ENCODE measurements around the gene THAP10.
"Not testable (repeated sequence)": the region's sequence is repeated elsewhere in the genome, so short reads cannot be mapped to it uniquely, and the experiment has no call there.

THAP10 gene

DNA sequence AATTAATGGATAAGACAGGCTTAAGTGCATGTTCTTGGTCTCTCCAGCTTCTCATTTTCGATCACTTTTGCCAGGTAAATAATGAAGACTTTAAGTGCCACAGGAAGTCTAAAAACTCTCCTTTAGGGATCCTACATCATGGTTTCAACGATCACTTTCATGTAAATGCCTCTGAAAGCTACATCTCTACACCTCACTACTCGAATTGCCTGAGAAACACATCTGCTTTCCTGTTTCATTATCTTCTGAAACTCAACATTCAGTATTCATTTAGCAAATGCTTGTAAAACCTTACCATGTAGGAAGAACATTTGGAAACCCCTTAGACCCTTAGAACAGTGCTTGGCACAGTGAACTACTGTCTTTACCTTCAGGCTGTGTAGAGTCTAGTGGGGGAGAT is 16.2 kb downstream of the THAP10 start:
- no peak for DNase-seq

- DNase-seq, result no peak
Measured at GRCh38 chr15:70875001-70875782, 17.0 kb downstream of the THAP10 start.

- DNase-seq, result no peak
Measured at GRCh38 chr15:70873232-70874054, 18.8 kb downstream of the THAP10 start.

- DNase-seq, result not testable (repeated sequence)
Measured at GRCh38 chr15:70871490-70871889, 20.7 kb downstream of the THAP10 start.

DNA sequence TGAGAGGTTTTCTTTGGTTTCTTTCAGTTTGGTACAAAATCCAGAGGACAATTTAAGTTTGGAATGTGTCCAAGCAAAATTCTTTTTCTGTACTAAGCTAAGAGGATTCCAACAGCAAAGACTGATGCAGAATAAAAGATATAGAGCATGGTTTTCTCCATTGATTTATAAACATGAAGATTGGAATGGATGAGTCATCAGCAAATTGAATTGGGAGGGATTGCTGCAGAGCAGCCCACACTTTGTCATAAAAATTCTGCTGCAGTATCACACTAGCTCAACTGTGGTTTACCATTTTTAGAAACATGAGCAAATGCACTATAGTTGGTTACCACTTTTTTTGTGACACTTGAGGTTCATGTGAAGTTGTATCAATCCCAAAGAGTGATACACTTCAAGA is 22.2 kb downstream of the THAP10 start:
- DNase-seq, result no peak

GRCh38 chr15:70869346-70869745 is 22.9 kb downstream of the THAP10 start:
- DNase-seq, result no peak

GRCh38 chr15:70867911-70868467 is 24.2 kb downstream of the THAP10 start:
- no peak for DNase-seq

DNA sequence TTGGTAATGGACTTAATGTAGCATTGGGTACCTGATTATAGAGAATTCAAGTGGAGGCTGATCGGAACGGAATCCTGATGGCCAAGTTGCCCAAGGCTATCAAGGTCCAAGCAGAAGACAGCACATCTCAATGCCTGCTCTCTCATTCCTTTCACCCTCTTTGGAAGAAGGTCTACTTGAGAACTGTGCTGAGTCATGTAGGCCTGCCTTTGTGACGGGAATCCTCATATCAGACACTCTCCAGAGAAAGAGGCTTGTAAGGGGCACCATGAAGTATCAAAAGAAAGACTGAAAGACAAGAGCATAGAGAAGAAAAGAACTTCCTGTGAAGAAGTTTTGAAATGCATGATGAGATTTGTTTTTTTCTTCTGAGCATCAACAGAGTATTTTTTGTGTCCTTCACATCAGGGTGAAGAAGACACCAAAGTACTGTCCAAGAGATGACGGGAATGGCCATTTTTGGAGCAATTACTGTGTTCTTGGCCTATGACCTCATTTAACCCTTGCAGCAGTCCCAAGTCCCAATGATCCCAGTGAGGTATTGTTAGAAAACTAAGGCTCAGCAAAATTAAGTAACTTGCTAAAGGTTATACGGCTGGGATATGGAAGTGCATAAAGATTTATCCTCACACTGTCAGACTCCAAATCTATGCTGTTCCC is 25.1 kb downstream of the THAP10 start:
- no peak for DNase-seq

GRCh38 chr15:70863450-70864218 is 28.6 kb downstream of the THAP10 start:
- DNase-seq, result no peak

- DNase-seq, result no peak
Measured at GRCh38 chr15:70859998-70860397, 32.2 kb downstream of the THAP10 start.

- no peak for DNase-seq
Measured at GRCh38 chr15:70859322-70859908, 32.8 kb downstream of the THAP10 start.

GRCh38 chr15:70858614-70859321 is 33.5 kb downstream of the THAP10 start:
- DNase-seq, result not testable (repeated sequence)

GRCh38 chr15:70857562-70858285 is 34.5 kb downstream of the THAP10 start:
- no peak for DNase-seq

- no peak for DNase-seq
Measured at GRCh38 chr15:70856884-70857561, 35.2 kb downstream of the THAP10 start.

DNA sequence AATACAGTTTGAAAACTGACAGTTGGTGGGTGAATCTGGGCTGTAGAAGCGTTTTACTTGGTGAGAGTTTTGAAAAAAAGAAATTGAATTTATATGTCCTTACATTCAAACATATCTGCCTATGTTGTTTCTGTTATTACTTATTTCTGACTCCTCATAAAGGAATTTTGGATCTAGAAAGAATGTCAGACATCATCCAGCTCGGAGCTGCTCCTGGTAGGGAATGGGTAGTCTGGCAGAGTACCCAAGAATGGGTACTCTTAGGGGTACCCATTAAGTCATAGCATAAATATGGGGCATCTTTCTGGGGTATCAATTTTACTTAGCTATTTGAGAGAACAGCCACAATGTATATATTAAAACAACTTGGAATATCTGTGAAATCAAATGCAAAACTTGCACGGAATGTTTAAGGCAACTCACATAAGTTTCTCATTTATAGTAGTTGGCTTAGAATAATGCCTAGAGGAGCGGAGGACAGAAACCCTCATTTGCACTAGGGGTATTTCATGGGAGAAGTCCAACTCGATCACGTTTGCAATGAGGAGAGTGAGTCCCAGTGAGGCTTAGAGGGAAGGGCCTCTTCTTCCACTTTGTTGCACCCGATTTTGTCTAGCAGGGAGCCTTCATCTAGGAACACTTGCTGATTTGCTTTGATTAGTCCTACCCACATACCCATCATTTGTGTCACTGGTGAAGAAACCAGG is 35.9 kb downstream of the THAP10 start:
- DNase-seq, result no peak

DNA sequence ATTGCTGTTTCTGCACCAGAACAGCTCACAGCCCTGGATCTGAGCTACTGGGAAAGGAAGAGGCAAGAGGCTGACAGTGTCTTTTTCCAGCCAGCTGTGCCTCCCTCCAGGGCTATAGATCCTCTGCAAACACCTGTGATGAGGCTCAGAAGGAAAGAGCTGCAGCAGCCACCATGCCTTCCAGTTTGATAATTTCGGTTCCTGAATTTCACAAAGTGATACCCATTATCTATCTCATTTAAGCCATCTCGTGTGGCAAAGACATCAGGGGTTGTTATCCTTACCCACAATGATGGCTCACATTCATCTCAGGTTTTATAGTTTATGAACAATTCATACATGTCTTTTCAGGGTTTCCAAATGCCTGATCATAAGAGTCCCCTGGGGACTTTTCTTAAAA is 36.5 kb downstream of the THAP10 start:
- no peak for DNase-seq

GRCh38 chr15:70854666-70854976 is 37.6 kb downstream of the THAP10 start:
- DNase-seq, result no peak

DNA sequence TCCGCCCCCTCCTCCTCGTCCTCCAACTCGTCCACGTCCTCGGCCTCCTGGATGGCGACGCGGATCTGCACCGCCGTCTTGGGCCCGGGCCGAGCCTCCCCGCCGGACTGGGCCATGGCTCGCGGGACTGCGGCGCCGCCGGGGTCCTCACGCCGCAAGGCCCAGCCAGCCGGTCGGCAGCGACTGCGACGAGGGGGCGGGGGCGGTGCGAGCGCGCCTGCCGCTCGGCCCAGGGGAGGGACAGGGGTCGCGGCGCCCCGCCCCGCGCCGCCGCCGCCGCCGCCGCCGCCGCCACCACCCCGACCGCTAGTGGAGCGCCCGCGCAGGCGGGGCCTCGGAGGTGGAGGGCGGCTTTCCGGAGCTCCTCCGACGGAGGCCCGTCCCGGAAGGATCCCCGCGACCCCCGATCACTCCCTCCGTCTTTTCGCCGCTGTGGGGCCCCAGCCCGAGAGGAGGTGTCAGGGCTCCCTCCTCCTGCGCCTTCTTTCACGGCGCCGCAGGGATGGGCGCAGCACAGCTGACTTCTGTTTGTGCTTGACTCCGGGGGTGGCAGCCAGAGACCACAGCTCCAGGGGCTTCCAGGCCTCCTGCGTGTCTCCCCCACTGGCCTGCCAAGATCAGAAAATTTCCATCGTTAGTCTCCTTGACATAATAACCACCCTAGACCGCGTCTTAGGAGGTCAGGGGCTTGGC is 38.1 kb downstream of the THAP10 start, which contains the start of gene LARP6:
LARP6 (minus strand) TSS at position 185 of the 693 bp plus-strand sequence; CDS start at position 116, 69 bp downstream.
- DNase-seq, result peak in 1 of 2 donors; percentile 4

Data from stimulated activated CD4-positive, alpha-beta T cell treated with anti-CD3 and anti-CD28 coated beads, Interleukin-2, amount 100 ng/mL, for 48 hours (primary cell).